Measurements from ENCODE around the gene CELF3.

DNA sequence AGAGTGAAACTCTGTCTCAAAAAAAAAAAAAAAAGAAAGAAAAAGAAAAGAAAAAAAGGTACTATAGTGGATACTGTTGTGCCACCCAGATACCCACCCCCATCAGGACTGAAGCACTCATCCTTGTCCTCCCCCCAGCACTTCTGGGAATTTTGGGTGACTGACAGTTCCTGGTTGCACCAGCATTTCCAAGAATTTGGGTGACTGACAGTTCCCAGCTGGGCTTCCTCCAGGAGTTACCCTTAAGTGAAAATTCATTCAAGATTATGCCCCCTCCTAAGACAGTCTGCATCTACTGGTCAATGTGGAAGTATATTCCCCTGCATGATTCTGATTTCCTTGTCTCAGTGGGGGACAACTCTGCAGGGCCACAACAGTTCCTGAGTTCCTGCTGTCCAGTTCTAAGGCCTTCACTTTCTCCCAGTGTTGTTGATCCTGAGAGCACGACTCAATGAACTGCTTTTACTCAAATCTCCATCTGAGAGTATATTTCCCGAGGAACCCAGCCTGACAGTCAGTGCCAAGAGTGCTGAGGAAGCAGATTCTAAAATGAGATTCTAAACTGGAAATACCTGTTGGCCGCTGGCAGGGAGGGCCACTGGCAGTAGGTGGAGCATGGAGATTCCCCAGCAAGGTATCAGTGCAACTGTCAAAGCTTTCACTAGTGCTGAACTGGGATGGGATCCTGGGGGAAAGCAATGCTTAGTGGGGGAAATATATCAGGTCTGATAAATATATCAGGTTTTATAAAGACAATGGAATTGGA is 23.2 kb upstream of the CELF3 start:
- TF ChIP-seq CTCF (IDR thresholded peaks at IDR 0.05) (no peak), EZH2 (IDR thresholded peaks at IDR 0.05; ENCODE audit: borderline replicate concordance, insufficient read depth, low read depth, low read length, poor library complexity, severe bottlenecking) (no peak)
